K562 (cell line): ENCODE measurements around the gene GATA2. TPM values are rescaled to one million over a fixed set of nuclear protein-coding genes. Genes with fewer than 3 reads are reported as not detected.

ENCODE experiments used
- FOXK1 ChIP-seq: sonication (generic); formaldehyde crosslinking; IDR thresholded peaks from 2 replicates; pipeline ENCODE4 v1.8.0; 2022; ENCODE audit warnings: missing genetic modification reagents, mild to moderate bottlenecking, borderline replicate concordance
- GTF3C2 ChIP-seq: IDR thresholded peaks from 3 replicates; pipeline ENCODE4 v1.6.1; 2011; ENCODE audit warnings: borderline replicate concordance, mild to moderate bottlenecking, moderate library complexity; ENCODE audit not compliant: insufficient read length; ENCODE audit errors: extremely low read depth
- HOXB6 ChIP-seq: fragments of 250-450 bp; sonication (Bioruptor Pico); IDR thresholded peaks from 2 replicates; pipeline ENCODE4 v1.5.1; 2022; ENCODE audit warnings: mild to moderate bottlenecking, borderline replicate concordance
- MYC ChIP-seq, 2 experiments: fragments of 250-450 bp in 1 of 2; sonication (Bioruptor Pico) in 1 of 2; IDR thresholded peaks; 2 replicates each; pipeline versions ENCODE4 v1.5.1 to v1.6.1; 2012 to 2021; ENCODE audit warnings: low read depth in 2 of 2, borderline replicate concordance in 1 of 2, improper control_type of control experiment in 1 of 2, low read length in 1 of 2, mild to moderate bottlenecking in 1 of 2, moderate library complexity in 1 of 2
- POLR2G ChIP-seq: fragments of 200-400 bp; formaldehyde crosslinking; IDR thresholded peaks from 2 replicates; pipeline ENCODE4 v1.6.1; 2017; ENCODE audit warnings: low read depth, mild to moderate bottlenecking, antibody characterized with exemption, low read length, moderate library complexity
- POLR2H ChIP-seq: IDR thresholded peaks from 2 replicates; pipeline ENCODE4 v1.6.1; 2016; ENCODE audit warnings: missing genetic modification characterization, low read depth, mild to moderate bottlenecking, control low read depth, missing compliant biosample characterization, moderate library complexity
- PTRF ChIP-seq: fragments of 450-650 bp; IDR thresholded peaks from 2 replicates; pipeline ENCODE4 v1.6.1; 2016; ENCODE audit warnings: mild to moderate bottlenecking, missing genetic modification characterization, missing compliant biosample characterization
- SLC30A9 ChIP-seq: fragments of 250-450 bp; sonication (Bioruptor Pico); IDR thresholded peaks from 2 replicates; pipeline ENCODE4 v1.8.0; 2022; ENCODE audit warnings: mild to moderate bottlenecking, moderate library complexity
- WHSC1 ChIP-seq: IDR thresholded peaks from one replicate; pipeline ENCODE4 v1.6.1; 2012; ENCODE audit warnings: low read length, control low read depth, inconsistent platforms
- ZNF184 ChIP-seq: sonication (generic); formaldehyde crosslinking; IDR thresholded peaks from 2 replicates; pipeline ENCODE4 v1.5.0; 2020; ENCODE audit warnings: missing genetic modification reagents
- ZNF239 ChIP-seq: fragments of 250-450 bp; sonication (Bioruptor Pico); IDR thresholded peaks from 2 replicates; pipeline ENCODE4 v1.4.0; 2020; ENCODE audit warnings: mild to moderate bottlenecking
- polyA plus RNA-seq, 8 experiments: library from polyadenylated mRNA; depleted of rRNA in 4 of 8; stranded (reverse) in 5 of 8; unstranded in 3 of 8; fragments of >200 nt; fragmentation: Nextera tagmentation in 2 of 8; fragmentation: Illumina TruSeq in 1 of 8; extraction: Ambion mirVana in 2 of 8; extraction: Trizol in 1 of 8; gene quantifications; 2 replicates each; pipeline versions ENCODE4 v1.2.1 to v1.2.3, GENCODE V29; 2011 to 2014; ENCODE audit warnings: inconsistent platforms in 1 of 8, missing spikeins in 1 of 8
- total RNA-seq, 7 experiments: library from RNA; depleted of rRNA in 6 of 7; stranded (reverse); fragments of >200 nt in 6 of 7; fragmentation: Illumina TruSeq in 2 of 7; extraction: Trizol in 2 of 7; gene quantifications; 2 replicates each; pipeline versions ENCODE4 v1.2.1 to v1.2.3, GENCODE V29; 2011 to 2021; ENCODE audit warnings: low replicate concordance in 1 of 7
- TF ChIP-seq, protein P1 (sequence below): fragments of 250-450 bp; sonication (Bioruptor Pico); IDR thresholded peaks from 2 replicates; pipeline ENCODE4 v1.8.0; 2022; ENCODE audit warnings: moderate library complexity, mild to moderate bottlenecking, inconsistent platforms
- TF ChIP-seq, protein P2 (sequence below), 2 experiments: IDR thresholded peaks in 1 of 2; conservative IDR thresholded peaks in 1 of 2; 2 replicates each; pipeline ENCODE4 v1.6.1; 2016; ENCODE audit warnings: low read depth in 2 of 2, mild to moderate bottlenecking in 1 of 2, missing compliant biosample characterization in 1 of 2, missing genetic modification characterization in 1 of 2, moderate library complexity in 1 of 2

Gene GATA2
- total and polyA plus RNA-seq, 9 of the 15 experiments (the other 6 are each of a cell fraction or from before 2014, with no cell fraction given), result 8.5 to 218 (median 50.8) TPM

DNA sequence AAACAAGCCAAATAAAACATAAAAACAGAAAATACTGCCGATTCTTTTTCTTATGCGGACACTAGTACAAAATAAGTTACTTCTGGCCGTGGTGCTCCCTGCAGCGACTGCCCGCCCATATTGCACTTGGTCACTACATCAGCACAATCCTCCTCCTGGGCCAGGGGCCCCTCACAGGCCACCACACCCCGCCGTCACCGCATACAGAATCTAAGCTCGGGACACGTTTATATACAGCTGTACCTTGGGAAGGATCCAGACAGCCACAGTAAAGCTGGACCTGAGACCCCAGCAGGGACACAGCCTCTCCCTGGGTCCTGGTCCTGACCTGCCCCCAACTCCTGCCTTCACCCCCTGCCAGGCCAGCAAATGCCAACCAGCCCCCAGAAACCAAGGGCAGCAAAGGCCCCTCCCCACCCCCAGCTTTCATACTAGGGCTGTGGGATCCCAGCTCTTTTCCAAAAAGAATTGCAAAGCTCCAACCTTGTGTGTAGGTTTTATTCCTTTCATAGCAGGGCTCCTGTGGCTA is 13.4 kb downstream of the GATA2 start (continued):
- no peak for TF ChIP-seq WHSC1
- TF ChIP-seq, protein P1, sequence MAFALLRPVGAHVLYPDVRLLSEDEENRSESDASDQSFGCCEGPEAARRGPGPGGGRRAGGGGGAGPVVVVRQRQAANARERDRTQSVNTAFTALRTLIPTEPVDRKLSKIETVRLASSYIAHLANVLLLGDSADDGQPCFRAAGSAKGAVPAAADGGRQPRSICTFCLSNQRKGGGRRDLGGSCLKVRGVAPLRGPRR (CRISPR knock-in tag), result no peak
- no peak for TF ChIP-seq ZNF184
- TF ChIP-seq FOXK1, result no peak
- no peak for TF ChIP-seq SLC30A9 (CRISPR knock-in tag)
- TF ChIP-seq GTF3C2, result no peak
- TF ChIP-seq ZNF239 (CRISPR knock-in tag), result no peak
- TF ChIP-seq, protein P2, sequence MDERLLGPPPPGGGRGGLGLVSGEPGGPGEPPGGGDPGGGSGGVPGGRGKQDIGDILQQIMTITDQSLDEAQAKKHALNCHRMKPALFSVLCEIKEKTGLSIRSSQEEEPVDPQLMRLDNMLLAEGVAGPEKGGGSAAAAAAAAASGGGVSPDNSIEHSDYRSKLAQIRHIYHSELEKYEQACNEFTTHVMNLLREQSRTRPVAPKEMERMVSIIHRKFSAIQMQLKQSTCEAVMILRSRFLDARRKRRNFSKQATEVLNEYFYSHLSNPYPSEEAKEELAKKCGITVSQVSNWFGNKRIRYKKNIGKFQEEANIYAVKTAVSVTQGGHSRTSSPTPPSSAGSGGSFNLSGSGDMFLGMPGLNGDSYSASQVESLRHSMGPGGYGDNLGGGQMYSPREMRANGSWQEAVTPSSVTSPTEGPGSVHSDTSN (CRISPR knock-in tag; IDR thresholded peaks at IDR 0.05; ENCODE audit: low read depth), result no peak
- TF ChIP-seq, protein P2 (tag; conservative IDR thresholded peaks at IDR 0.05; ENCODE audit: low read depth), result no peak
- TF ChIP-seq HOXB6, result no peak
- TF ChIP-seq MYC (IDR thresholded peaks at IDR 0.05; ENCODE audit: low read depth, low read length), result no peak
- TF ChIP-seq MYC (CRISPR knock-in tag; IDR thresholded peaks at IDR 0.05; ENCODE audit: borderline replicate concordance, low read depth), result no peak
- TF ChIP-seq PTRF (tag), result no peak
- no peak for TF ChIP-seq POLR2H (tag)
- TF ChIP-seq POLR2G, result peak; percentile 64
